HepG2 (cell line): ENCODE data around the gene GUK1. TPM values are rescaled to one million over a fixed set of nuclear protein-coding genes. Genes with fewer than 3 reads are reported as not detected.
A peak's percentile ranks its signal among the peaks of the same experiment; 100 is the strongest.

ENCODE experiments used
- BHLHE40 ChIP-seq: IDR thresholded peaks from 2 replicates; pipeline ENCODE4 v1.6.1; 2011; ENCODE audit warnings: low read length, improper control_type of control experiment
- CENPX ChIP-seq: sonication (generic); formaldehyde crosslinking; IDR thresholded peaks from 2 replicates; pipeline ENCODE4 v1.9.0; 2021; ENCODE audit warnings: mild to moderate bottlenecking, missing genetic modification reagents, moderate library complexity
- FOXP1 ChIP-seq, 2 experiments: fragments of 450-650 bp in 1 of 2; IDR thresholded peaks; 2 replicates each; pipeline ENCODE4 v1.6.1; 2017 to 2018; ENCODE audit warnings: antibody characterized with exemption in 1 of 2
- GATAD1 ChIP-seq: IDR thresholded peaks from 2 replicates; pipeline ENCODE4 v1.6.1; 2016; ENCODE audit warnings: missing genetic modification reagents, missing compliant biosample characterization
- HDAC1 ChIP-seq: sonication (generic); formaldehyde crosslinking; IDR thresholded peaks from 2 replicates; pipeline ENCODE4 v1.5.1; 2020; ENCODE audit warnings: mild to moderate bottlenecking, missing genetic modification reagents
- HNRNPK ChIP-seq: fragments of 200-400 bp; formaldehyde crosslinking; IDR thresholded peaks from 2 replicates; pipeline ENCODE4 v1.6.1; 2018; ENCODE audit warnings: low read length, low read depth, moderate library complexity, mild to moderate bottlenecking; ENCODE audit not compliant: poor library complexity, severe bottlenecking
- JUN ChIP-seq: sonication (generic); formaldehyde crosslinking; IDR thresholded peaks from 2 replicates; pipeline ENCODE4 v1.4.0; 2020; ENCODE audit warnings: mild to moderate bottlenecking, missing genetic modification reagents
- KDM2A ChIP-seq: sonication (generic); formaldehyde crosslinking; IDR thresholded peaks from 2 replicates; pipeline ENCODE4 v1.4.0; 2020; ENCODE audit warnings: low read depth, missing genetic modification reagents, borderline replicate concordance
- KLF6 ChIP-seq: IDR thresholded peaks from 2 replicates; pipeline ENCODE4 v1.8.0; 2016; ENCODE audit warnings: missing biosample characterization, missing genetic modification reagents
- NR2F6 ChIP-seq, 2 experiments: IDR thresholded peaks; 2 replicates each; pipeline ENCODE4 v1.6.1; 2016; ENCODE audit warnings: antibody characterized with exemption in 1 of 2, mild to moderate bottlenecking in 1 of 2
- RXRB ChIP-seq: IDR thresholded peaks from 2 replicates; pipeline ENCODE4 v1.6.1; 2016; ENCODE audit warnings: borderline replicate concordance, missing genetic modification reagents, missing compliant biosample characterization
- SAP130 ChIP-seq: IDR thresholded peaks from 2 replicates; pipeline ENCODE4 v1.6.1; 2016; ENCODE audit warnings: low read depth
- TCF12 ChIP-seq, 2 experiments: fragments of 450-650 bp in 1 of 2; sonication (generic) in 1 of 2; formaldehyde crosslinking in 1 of 2; IDR thresholded peaks; 2 replicates each; pipeline versions ENCODE4 v1.6.1 to v1.8.0; 2017 to 2022; ENCODE audit warnings: antibody characterized with exemption in 1 of 2, mild to moderate bottlenecking in 1 of 2, missing genetic modification reagents in 1 of 2, moderate library complexity in 1 of 2
- polyA plus RNA-seq, 8 experiments: library from polyadenylated mRNA; depleted of rRNA in 3 of 8; stranded (reverse) in 7 of 8; unstranded in 1 of 8; fragments of >200 nt; fragmentation: Illumina TruSeq in 4 of 8; extraction: Trizol in 4 of 8; gene quantifications; 2 replicates each; pipeline versions ENCODE4 v1.2.1 to v1.2.3, GENCODE V29; 2011 to 2016; ENCODE audit warnings: low read depth in 4 of 8, missing spikeins in 1 of 8, mixed read lengths in 1 of 8; ENCODE audit not compliant: insufficient read depth in 1 of 8
- total RNA-seq, 5 experiments: library from RNA; depleted of rRNA; stranded (reverse); fragments of >200 nt; fragmentation: Illumina TruSeq; extraction: Trizol; gene quantifications; 2 replicates each; pipeline ENCODE4 v1.2.3, GENCODE V29; 2016; ENCODE audit warnings: low read depth in 1 of 5
- TF ChIP-seq, protein P1 (sequence below): sonication (generic); formaldehyde crosslinking; IDR thresholded peaks from 2 replicates; pipeline ENCODE4 v1.9.0; 2022; ENCODE audit warnings: low read depth, missing genetic modification reagents
- TF ChIP-seq, protein P2 (sequence below): sonication (generic); formaldehyde crosslinking; IDR thresholded peaks from 2 replicates; pipeline ENCODE4 v1.5.0; 2020; ENCODE audit warnings: missing genetic modification reagents
- TF ChIP-seq, protein P3 (sequence below): sonication (generic); formaldehyde crosslinking; IDR thresholded peaks from 2 replicates; pipeline ENCODE4 v1.4.0; 2020; ENCODE audit warnings: missing genetic modification reagents; ENCODE audit errors: not compliant biosample characterization
- TF ChIP-seq, protein P4 (sequence below): sonication (generic); formaldehyde crosslinking; IDR thresholded peaks from 2 replicates; pipeline ENCODE4 v1.4.0; 2020; ENCODE audit warnings: missing genetic modification reagents
- TF ChIP-seq, protein P5 (sequence below): sonication (generic); formaldehyde crosslinking; IDR thresholded peaks from 2 replicates; pipeline ENCODE4 v1.8.1; 2023; ENCODE audit warnings: missing genetic modification reagents, inconsistent platforms, borderline replicate concordance
- TF ChIP-seq, protein P6 (sequence below): sonication (generic); formaldehyde crosslinking; IDR thresholded peaks from 2 replicates; pipeline ENCODE4 v1.4.0; 2020; ENCODE audit warnings: missing genetic modification reagents

The GUK1 gene
- total and polyA plus RNA-seq, 2 of the 13 experiments (the other 11 are each of a cell fraction or from before 2014, with no cell fraction given) = 116 to 154 TPM

DNA sequence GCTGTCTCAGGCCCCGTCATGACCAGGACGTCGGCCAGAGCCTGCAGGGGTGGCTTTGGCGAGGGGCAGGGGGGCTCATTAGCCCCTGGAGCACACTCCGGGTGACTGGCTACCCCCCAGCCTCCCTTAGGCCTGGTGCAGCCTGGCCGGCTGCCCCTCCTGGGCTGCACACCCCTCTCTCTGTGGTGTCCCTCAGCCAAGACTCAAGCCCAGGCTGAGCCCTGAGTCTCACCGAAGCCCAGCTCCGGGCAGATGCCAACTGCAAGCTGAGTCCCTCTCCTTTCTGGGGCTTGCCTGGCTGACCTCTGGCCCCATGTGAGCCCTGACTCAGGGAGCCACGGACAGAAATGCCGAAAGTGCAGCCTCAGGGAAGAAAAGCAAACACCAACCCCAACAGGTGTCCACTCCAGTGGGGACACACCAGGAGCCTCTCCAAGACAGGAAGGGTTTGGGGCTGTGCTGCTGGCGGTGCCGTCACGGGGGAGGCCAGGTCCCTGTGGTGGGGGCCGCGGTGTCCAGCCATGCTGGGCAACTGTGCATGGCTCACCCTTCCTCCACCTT lies 20.2 kb downstream of the GUK1 start (continued):
- TF ChIP-seq, protein P1, sequence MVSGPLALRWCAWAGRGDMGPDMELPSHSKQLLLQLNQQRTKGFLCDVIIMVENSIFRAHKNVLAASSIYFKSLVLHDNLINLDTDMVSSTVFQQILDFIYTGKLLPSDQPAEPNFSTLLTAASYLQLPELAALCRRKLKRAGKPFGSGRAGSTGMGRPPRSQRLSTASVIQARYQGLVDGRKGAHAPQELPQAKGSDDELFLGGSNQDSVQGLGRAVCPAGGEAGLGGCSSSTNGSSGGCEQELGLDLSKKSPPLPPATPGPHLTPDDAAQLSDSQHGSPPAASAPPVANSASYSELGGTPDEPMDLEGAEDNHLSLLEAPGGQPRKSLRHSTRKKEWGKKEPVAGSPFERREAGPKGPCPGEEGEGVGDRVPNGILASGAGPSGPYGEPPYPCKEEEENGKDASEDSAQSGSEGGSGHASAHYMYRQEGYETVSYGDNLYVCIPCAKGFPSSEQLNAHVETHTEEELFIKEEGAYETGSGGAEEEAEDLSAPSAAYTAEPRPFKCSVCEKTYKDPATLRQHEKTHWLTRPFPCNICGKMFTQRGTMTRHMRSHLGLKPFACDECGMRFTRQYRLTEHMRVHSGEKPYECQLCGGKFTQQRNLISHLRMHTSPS (CRISPR knock-in tag) = 0 out of 2 replicates have a peak, but pooled peaks have one; percentile 27
- TF ChIP-seq FOXP1 (IDR thresholded peaks at IDR 0.05) (no peak), FOXP1 (CRISPR knock-in tag; IDR thresholded peaks at IDR 0.05) (no peak), CENPX (CRISPR knock-in tag) (no peak), JUN (CRISPR knock-in tag) (no peak), KDM2A (CRISPR knock-in tag) (peak; percentile 38; the same call in 1 of the 2 replicates), SAP130 (CRISPR knock-in tag) (peak; percentile 18; the same call in 1 of the 2 replicates), HDAC1 (CRISPR knock-in tag) (peak; percentile 8; the same call in 1 of the 2 replicates), HNRNPK (no peak), TCF12 (IDR thresholded peaks at IDR 0.05) (no peak), TCF12 (CRISPR knock-in tag; IDR thresholded peaks at IDR 0.05) (no peak), NR2F6 (IDR thresholded peaks at IDR 0.05) (0 out of 2 replicates have a peak, but pooled peaks have one; percentile 32), NR2F6 (CRISPR knock-in tag; IDR thresholded peaks at IDR 0.05) (peak; percentile 29; the same call in 1 of the 2 replicates), GATAD1 (CRISPR knock-in tag) (no peak), BHLHE40 (no peak), RXRB (CRISPR knock-in tag) (no peak), KLF6 (CRISPR knock-in tag) (no peak)
- TF ChIP-seq, protein P2, sequence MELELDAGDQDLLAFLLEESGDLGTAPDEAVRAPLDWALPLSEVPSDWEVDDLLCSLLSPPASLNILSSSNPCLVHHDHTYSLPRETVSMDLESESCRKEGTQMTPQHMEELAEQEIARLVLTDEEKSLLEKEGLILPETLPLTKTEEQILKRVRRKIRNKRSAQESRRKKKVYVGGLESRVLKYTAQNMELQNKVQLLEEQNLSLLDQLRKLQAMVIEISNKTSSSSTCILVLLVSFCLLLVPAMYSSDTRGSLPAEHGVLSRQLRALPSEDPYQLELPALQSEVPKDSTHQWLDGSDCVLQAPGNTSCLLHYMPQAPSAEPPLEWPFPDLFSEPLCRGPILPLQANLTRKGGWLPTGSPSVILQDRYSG = no peak
- TF ChIP-seq, protein P3, sequence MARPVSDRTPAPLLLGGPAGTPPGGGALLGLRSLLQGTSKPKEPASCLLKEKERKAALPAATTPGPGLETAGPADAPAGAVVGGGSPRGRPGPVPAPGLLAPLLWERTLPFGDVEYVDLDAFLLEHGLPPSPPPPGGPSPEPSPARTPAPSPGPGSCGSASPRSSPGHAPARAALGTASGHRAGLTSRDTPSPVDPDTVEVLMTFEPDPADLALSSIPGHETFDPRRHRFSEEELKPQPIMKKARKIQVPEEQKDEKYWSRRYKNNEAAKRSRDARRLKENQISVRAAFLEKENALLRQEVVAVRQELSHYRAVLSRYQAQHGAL (CRISPR knock-in tag) = no peak
- TF ChIP-seq, protein P4, sequence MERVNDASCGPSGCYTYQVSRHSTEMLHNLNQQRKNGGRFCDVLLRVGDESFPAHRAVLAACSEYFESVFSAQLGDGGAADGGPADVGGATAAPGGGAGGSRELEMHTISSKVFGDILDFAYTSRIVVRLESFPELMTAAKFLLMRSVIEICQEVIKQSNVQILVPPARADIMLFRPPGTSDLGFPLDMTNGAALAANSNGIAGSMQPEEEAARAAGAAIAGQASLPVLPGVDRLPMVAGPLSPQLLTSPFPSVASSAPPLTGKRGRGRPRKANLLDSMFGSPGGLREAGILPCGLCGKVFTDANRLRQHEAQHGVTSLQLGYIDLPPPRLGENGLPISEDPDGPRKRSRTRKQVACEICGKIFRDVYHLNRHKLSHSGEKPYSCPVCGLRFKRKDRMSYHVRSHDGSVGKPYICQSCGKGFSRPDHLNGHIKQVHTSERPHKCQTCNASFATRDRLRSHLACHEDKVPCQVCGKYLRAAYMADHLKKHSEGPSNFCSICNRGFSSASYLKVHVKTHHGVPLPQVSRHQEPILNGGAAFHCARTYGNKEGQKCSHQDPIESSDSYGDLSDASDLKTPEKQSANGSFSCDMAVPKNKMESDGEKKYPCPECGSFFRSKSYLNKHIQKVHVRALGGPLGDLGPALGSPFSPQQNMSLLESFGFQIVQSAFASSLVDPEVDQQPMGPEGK (CRISPR knock-in tag) = 0 out of 2 replicates have a peak, but pooled peaks have one; percentile 19
- TF ChIP-seq, protein P5, sequence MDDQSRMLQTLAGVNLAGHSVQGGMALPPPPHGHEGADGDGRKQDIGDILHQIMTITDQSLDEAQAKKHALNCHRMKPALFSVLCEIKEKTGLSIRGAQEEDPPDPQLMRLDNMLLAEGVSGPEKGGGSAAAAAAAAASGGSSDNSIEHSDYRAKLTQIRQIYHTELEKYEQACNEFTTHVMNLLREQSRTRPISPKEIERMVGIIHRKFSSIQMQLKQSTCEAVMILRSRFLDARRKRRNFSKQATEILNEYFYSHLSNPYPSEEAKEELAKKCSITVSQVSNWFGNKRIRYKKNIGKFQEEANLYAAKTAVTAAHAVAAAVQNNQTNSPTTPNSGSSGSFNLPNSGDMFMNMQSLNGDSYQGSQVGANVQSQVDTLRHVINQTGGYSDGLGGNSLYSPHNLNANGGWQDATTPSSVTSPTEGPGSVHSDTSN (CRISPR knock-in tag) = no peak
- TF ChIP-seq, protein P6, sequence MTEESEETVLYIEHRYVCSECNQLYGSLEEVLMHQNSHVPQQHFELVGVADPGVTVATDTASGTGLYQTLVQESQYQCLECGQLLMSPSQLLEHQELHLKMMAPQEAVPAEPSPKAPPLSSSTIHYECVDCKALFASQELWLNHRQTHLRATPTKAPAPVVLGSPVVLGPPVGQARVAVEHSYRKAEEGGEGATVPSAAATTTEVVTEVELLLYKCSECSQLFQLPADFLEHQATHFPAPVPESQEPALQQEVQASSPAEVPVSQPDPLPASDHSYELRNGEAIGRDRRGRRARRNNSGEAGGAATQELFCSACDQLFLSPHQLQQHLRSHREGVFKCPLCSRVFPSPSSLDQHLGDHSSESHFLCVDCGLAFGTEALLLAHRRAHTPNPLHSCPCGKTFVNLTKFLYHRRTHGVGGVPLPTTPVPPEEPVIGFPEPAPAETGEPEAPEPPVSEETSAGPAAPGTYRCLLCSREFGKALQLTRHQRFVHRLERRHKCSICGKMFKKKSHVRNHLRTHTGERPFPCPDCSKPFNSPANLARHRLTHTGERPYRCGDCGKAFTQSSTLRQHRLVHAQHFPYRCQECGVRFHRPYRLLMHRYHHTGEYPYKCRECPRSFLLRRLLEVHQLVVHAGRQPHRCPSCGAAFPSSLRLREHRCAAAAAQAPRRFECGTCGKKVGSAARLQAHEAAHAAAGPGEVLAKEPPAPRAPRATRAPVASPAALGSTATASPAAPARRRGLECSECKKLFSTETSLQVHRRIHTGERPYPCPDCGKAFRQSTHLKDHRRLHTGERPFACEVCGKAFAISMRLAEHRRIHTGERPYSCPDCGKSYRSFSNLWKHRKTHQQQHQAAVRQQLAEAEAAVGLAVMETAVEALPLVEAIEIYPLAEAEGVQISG = no peak
